IMR-90 (cell line): ENCODE data around the gene PTPN4.

Source experiments
- CEBPB ChIP-seq: IDR thresholded peaks from 2 replicates; pipeline ENCODE4 v1.6.1; 2012; ENCODE audit warnings: low read depth, low read length, improper control_type of control experiment
- MAFK ChIP-seq: IDR thresholded peaks from 2 replicates; pipeline ENCODE4 v1.6.1; 2012; ENCODE audit warnings: low read depth, low read length, improper control_type of control experiment
- MAZ ChIP-seq: IDR thresholded peaks from 2 replicates; pipeline ENCODE4 v1.6.1; 2012; ENCODE audit warnings: low read depth, mild to moderate bottlenecking, low read length, improper control_type of control experiment, moderate library complexity, borderline replicate concordance
- MXI1 ChIP-seq: IDR thresholded peaks from 2 replicates; pipeline ENCODE4 v1.6.1; 2012; ENCODE audit warnings: low read depth, mild to moderate bottlenecking, low read length, moderate library complexity, borderline replicate concordance
- NFE2L2 ChIP-seq: fragments of 150-350 bp; IDR thresholded peaks from 2 replicates; pipeline ENCODE4 v1.6.1; 2016; ENCODE audit warnings: low read depth, mild to moderate bottlenecking, low read length
- POLR2A ChIP-seq: IDR thresholded peaks from 2 replicates; pipeline ENCODE4 v1.6.1; 2012; ENCODE audit warnings: mild to moderate bottlenecking, low read depth, low read length
- RAD21 ChIP-seq: IDR thresholded peaks from 2 replicates; pipeline ENCODE4 v1.6.1; 2012; ENCODE audit warnings: low read length, improper control_type of control experiment
- RCOR1 ChIP-seq: IDR thresholded peaks from 2 replicates; pipeline ENCODE4 v1.6.1; 2012; ENCODE audit warnings: mild to moderate bottlenecking, low read length, improper control_type of control experiment; ENCODE audit not compliant: insufficient replicate concordance
- SMC3 ChIP-seq: fragments of 150-350 bp; IDR thresholded peaks from 2 replicates; pipeline ENCODE4 v1.6.1; 2016; ENCODE audit warnings: low read depth, mild to moderate bottlenecking, antibody characterized with exemption, low read length, moderate library complexity
- TF ChIP-seq, protein P1 (sequence below): conservative IDR thresholded peaks from 2 replicates; pipeline ENCODE4 v1.5.1; 2012; ENCODE audit warnings: mild to moderate bottlenecking, low read depth, low read length, improper control_type of control experiment
- TF ChIP-seq, protein P2 (sequence below): fragments of 150-350 bp; IDR thresholded peaks from 2 replicates; pipeline ENCODE4 v1.6.1; 2016; ENCODE audit warnings: low read depth, mild to moderate bottlenecking, low read length, moderate library complexity, borderline replicate concordance

DNA sequence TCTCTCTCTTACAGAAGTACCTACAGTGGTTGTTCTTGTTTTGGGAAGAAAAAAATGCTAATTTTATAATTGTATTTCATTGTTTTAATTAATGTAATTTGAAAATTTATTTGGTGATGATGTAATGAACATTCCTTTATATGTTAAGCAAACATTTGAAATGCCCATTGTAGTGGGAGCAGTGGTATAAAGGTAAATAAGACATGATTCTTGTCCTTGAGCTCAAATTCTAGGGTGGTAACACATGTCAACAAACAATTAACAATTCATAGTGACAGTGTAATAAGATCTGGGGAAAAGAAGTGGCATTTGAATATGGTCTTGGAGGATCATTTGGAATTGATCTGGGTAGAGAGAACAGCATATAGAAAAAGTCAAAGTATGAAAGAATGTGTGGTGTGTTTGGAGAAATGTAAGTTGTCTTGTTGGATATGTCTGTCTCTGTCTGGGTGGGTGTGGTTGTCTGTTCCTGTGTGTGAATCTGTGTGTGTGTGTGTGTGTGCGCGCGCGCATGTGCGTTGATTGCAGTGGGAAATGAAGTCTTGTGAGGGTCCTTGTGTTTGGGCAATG lies 5.8 kb downstream of the PTPN4 start:
- TF ChIP-seq SMC3 (no peak), CEBPB (no peak), POLR2A (no peak), RCOR1 (no peak), MXI1 (no peak), RAD21 (no peak), MAZ (no peak), MAFK (no peak), NFE2L2 (no peak)
- TF ChIP-seq, protein P1, sequence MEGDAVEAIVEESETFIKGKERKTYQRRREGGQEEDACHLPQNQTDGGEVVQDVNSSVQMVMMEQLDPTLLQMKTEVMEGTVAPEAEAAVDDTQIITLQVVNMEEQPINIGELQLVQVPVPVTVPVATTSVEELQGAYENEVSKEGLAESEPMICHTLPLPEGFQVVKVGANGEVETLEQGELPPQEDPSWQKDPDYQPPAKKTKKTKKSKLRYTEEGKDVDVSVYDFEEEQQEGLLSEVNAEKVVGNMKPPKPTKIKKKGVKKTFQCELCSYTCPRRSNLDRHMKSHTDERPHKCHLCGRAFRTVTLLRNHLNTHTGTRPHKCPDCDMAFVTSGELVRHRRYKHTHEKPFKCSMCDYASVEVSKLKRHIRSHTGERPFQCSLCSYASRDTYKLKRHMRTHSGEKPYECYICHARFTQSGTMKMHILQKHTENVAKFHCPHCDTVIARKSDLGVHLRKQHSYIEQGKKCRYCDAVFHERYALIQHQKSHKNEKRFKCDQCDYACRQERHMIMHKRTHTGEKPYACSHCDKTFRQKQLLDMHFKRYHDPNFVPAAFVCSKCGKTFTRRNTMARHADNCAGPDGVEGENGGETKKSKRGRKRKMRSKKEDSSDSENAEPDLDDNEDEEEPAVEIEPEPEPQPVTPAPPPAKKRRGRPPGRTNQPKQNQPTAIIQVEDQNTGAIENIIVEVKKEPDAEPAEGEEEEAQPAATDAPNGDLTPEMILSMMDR: no peak
- TF ChIP-seq, protein P2, sequence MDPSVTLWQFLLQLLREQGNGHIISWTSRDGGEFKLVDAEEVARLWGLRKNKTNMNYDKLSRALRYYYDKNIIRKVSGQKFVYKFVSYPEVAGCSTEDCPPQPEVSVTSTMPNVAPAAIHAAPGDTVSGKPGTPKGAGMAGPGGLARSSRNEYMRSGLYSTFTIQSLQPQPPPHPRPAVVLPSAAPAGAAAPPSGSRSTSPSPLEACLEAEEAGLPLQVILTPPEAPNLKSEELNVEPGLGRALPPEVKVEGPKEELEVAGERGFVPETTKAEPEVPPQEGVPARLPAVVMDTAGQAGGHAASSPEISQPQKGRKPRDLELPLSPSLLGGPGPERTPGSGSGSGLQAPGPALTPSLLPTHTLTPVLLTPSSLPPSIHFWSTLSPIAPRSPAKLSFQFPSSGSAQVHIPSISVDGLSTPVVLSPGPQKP: no peak
